K562 treated with DMSO at 1 percent for 24 hours (cell line): Measurements from ENCODE around the gene CTCFL. TPM values are rescaled to one million over a fixed set of nuclear protein-coding genes. Genes with fewer than 3 reads are reported as not detected.

Source experiments
- total RNA-seq: library from RNA; unstranded; fragments of 300-600 nt; gene quantifications from 2 replicates; pipeline ENCODE4 v1.2.3, GENCODE V29; 2022; ENCODE audit warnings: low read depth; ENCODE audit not compliant: insufficient read depth

Gene CTCFL
- total RNA-seq: 63.9 and 68.3 TPM in 2 replicates

DNA sequence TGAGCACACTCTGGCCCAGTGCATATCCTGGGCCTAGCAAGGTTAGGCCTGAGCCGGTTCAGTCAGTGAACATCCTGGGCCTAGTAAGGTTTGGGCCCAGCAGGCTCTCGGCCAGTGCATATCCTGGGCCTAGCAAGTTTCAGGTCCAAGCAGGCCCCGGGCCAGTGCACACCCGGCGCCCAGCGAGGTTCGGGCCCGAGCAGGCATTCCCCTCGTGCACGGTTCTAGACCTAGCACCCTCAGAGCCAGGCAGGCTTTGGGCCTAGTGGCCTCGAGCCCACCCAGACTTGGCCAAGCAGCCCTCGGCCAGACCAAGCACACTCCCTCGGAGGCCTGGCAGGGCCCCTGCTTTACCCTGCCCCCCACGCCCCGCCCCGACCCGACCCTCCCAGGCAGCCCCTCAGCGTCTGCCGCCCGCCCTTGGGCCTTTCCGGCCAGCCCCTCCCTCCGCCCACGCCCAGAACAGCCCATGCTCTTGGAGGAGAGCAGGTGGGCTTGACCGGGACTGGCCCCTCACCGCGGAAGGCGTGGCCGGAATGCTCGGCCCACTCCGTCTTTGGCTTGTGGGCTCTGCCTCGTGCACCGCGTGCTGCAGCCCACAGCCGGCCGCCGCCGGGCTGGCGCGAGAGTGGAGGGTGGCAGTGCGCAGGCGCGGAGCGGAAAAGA, at the start of gene CTCFL:
TSS of gene CTCFL (minus strand) at position 630 of the 666 bp plus-strand sequence. CDS start 935 bp downstream, outside the sequence.

DNA sequence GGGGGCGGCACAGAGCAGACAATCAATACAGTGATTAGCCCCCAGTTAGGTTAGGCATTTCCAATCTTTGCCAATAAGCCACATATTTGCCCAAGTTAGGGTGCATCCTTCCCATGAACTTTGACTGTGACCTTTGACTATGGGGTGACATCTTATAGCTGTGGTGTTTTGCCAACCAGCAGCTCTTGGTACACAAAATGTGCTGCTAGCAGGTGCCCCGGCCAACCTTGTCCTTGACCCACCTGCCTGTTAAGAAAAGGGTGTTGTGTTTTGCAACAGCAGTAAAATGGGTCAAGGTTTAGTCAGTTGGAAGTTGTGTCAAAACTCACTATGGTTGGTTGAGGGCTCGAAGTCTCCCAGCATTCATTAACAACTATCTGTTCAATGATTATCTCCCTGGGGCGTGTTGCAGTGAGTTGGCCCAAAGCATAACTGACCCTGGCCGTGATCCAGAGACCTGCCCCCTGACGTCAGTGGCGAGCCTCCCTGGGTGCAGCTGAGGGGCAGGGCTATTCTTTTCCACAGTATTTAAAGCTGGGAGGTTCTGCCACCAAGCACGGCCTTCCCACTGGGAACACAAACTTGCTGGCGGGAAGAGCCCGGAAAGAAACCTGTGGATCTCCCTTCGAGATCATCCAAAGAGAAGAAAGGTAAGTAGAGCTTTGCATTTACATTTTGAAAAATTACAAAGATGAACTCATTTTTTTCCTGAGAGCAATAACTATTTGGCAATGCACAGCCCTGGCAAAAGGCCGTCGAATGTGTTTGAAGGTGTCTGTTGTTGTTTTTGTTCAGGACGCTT, 35.8 kb upstream of the CTCFL start, which contains the start of gene PCK1:
TSS of gene PCK1 (plus strand) at position 557 of the 802 bp plus-strand sequence. CDS start 302 bp downstream, outside the sequence.

Other genes starting within 250 kb of the CTCFL start
- not detected in 2 replicates for gene SPO11, start 195.3 kb downstream of the CTCFL start, total RNA-seq
- 36.4 and 41.6 TPM in 2 replicates for gene RAE1, start 173.9 kb downstream of the CTCFL start, total RNA-seq
- gene RBM38, start 133.7 kb downstream of the CTCFL start, total RNA-seq: 100 and 119 TPM in 2 replicates
- gene PCK1, start 36.0 kb upstream of the CTCFL start, total RNA-seq: 0.07 and 1.5 TPM in 2 replicates
- gene ZBP1, start 95.3 kb upstream of the CTCFL start, total RNA-seq: not detected in 2 replicates
- gene PMEPA1, start 184.9 kb upstream of the CTCFL start, total RNA-seq: 0.13 and 0.17 TPM in 2 replicates